HG02885 (cell line): ENCODE results near the gene MRPS15.

ENCODE experiments used
- ATAC-seq: cut with Tn5 transposase; IDR thresholded peaks from one replicate; pipeline ENCODE4 v1.9.1; 2021; ENCODE audit warnings: mild to moderate bottlenecking; ENCODE audit not compliant: unreplicated experiment, poor library complexity

The MRPS15 gene

DNA sequence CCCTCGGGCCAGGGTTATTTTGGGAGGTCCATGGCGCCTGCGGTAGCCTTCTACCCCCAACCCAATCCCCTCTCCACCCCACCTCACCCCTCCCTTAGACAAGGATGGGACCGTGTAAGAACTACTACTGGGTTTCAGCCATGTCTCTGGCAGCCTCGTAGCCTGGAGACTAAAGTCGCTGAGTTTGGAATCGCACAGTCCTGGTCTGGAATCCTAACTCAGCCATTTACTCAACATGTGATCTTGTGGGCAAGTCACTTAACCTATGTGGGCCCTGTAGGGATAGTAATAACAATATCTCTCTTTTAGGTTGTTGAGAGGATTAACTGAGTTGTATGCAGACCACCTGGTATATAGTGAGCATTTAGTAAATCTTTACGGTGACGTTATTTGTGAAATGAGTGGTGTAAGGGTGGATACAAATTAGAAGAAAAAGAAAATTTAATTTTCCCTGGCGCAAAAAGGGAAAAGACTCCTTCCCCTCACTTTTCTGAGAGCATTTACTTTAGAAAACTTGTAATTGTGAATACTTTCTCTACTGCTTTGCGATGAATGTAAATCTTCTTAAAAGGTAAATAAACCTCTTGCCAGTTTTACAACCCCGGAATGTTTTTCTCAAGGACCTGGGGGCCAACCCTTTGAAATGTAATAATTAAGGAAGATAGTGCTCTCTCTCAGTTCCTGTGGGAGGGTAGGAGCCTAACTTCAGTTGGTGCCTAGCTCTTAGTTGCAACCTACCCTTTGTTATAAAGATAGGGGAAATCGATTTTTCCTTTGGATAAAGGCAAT, 615 bp upstream of the MRPS15 start:
- ATAC-seq = peak; percentile 36

DNA sequence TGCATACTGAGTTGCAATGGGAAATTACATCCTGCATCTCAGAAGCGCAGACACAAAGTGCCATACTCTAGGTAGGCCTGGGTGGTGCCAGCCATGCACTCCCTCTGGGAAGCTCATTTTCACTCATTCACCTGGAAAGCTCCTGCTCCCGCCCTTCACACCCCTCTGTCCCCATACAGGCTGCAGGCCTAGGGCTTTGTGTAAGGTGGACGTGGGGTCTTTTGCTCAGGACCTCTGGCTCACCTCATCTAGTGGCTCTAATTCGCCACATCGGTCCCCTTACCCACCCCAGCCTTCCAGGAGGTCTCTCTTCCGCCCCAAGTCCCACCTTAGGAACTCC, 751 bp downstream of the MRPS15 start:
- no peak for ATAC-seq

GRCh38 chr1:36458910-36459309, 5.3 kb downstream of the MRPS15 start:
- ATAC-seq = no peak

- ATAC-seq = no peak
These were observed 6.5 kb downstream of the MRPS15 start for GRCh38 chr1:36457691-36458090.

GRCh38 chr1:36456391-36456928, 7.7 kb downstream of the MRPS15 start:
- ATAC-seq = no peak

DNA sequence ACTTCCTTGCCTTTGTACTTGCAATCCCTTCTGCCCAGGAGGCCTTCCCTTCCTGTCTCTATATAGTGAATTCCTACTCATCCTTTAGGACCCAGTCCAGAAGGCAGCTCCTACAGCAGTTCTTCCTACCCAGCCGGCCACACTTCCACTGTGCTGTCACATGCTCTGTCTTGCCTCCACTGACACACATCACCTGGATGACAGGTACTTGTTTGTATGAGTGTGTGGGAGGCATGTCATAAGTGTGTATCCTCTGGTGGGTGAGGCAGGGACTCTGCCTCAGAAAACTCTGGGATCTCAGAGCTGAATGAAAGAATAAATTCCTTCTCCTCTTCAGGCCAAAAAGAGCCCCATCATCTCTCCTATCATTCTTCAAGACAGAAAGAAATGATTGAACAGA, 8.8 kb downstream of the MRPS15 start:
- ATAC-seq = no peak

- ATAC-seq = no peak
These were observed 10.4 kb downstream of the MRPS15 start for GRCh38 chr1:36453600-36454388.

DNA sequence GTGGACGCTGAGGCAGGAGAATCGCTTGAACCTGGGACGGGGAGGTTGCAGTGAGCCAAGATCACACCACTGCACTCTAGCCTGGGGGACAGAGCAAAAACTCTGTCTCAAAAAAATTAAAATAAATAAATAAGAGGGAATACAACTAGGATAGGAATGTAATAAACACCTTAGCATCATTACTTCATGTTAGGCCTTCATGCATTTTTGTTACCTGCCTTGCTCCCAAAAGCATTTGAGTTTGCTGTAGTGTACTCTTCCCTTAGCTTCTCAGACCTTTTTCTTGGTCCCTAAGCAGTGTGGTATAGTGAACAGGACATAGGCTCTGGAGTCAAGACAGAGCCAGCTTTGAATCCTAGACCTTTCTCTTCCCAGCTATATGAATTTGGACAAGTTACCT, 11.1 kb downstream of the MRPS15 start:
- no peak for ATAC-seq

GRCh38 chr1:36450919-36451305, 13.3 kb downstream of the MRPS15 start:
- no peak for ATAC-seq

GRCh38 chr1:36450270-36450918, 13.8 kb downstream of the MRPS15 start, which contains the start of gene OSCP1:
Gene OSCP1 (minus strand): TSS chr1:36450451. CDS start chr1:36450369, 82 bp downstream.
- peak; percentile 99 for ATAC-seq

- no peak for ATAC-seq
These were observed 15.6 kb downstream of the MRPS15 start for GRCh38 chr1:36448530-36449056.

DNA sequence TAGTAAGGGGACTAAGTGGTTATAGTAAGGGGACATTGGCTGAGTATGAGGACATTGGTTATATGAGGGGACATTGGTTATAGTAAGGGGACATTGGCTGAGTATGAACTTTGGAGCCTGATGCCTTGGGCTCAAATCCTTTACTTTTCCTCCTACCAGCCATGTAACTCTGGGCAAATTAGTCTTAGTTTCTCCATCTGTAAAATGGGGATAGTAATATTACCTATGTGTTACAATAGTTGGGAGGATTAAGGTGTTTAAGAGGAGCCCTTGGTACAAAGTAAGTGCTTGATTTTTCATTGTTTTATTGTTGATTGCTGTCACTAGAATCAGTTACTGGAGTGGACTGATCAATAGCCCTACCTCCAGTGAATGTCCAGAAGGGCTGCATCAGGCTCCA, 16.7 kb downstream of the MRPS15 start:
- ATAC-seq = no peak

GRCh38 chr1:36446746-36447145, 17.4 kb downstream of the MRPS15 start:
- no peak for ATAC-seq

DNA sequence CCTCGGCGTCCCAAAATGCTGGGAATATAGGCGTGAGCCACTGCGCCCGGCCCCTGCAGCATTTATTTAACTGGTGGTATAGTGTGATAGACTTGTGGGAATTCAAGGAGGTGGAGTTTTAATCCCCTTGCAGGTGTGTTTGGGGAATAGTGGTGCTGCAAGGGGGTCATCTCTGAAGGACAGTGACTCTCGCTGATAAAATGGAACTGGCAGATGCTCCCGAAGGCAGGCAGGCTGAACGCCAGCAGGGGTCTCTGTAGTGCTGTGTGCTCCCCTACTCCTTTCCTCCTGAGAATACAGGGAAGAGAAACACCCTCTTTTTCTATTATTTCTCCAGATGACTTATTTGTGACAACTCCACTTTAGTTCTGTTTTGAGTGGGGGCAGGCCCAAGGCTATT, 17.9 kb downstream of the MRPS15 start:
- no peak for ATAC-seq

GRCh38 chr1:36443297-36443696, 20.9 kb downstream of the MRPS15 start:
- no peak for ATAC-seq

- ATAC-seq = no peak
These were observed 21.8 kb downstream of the MRPS15 start for GRCh38 chr1:36442337-36442736.

DNA sequence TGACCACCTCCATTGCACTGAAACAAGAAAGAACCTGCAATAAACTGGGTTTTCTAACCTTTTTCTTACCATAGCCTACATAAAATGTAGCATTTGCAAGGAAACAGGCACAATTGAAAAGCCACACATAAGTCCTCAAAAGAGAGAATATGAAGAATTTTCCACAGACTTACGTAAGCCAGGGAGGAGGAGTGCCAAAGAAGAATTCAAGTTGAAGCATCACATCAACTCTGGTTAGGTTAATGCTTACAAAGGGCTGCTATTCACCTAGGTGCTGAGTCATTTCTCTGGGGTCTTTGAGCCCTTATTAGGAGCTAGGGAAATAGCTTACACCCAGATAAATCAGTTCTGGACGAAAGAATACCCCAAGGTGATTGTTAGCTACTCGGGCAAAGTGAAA, 23.5 kb downstream of the MRPS15 start:
- ATAC-seq = no peak

- ATAC-seq = no peak
These were observed 24.1 kb downstream of the MRPS15 start for GRCh38 chr1:36440044-36440443.

DNA sequence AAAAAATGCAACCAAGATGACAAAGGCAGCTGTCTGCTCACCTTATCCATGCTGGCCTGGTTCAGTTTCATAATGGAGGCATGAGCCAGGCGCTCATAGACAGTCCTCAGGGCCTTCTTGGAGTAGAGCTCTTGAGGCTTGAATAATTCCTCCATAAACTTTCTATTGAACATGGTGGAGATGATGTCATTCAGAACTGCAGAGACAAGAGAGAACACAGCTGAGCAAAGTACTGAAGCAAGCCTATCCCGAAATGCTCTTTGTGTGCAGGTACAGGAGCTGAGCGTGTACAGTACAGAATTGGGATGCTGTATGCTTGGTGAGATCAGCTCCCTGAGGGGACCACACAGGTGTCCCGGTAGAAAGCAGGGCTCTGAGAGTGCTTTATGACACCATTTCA, 25.5 kb downstream of the MRPS15 start:
- no peak for ATAC-seq

DNA sequence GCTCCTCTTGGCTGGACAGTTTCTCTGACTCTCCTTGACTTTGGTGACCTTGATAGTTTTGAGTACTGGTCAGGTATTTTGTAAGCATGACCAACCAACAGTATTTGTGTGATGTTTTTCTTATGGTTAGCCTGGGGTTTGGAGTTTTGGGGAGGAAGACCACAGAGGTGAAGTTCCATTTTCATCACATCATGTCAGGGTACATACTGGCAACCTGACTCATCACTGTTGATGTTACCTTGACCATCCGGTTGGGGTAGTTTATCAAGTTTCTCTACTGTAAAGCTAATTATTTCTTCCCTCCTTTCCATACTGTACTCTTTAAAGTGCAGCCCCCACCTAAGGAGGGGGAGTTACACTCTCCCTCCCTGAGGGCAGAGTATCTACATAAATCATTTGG, 27.4 kb downstream of the MRPS15 start:
- no peak for ATAC-seq

GRCh38 chr1:36433102-36433501, 31.1 kb downstream of the MRPS15 start:
- no peak for ATAC-seq
